KMS-11 (cell line): ENCODE results near the gene HHLA2.

Experiments
- H2AFZ ChIP-seq: fragments of 200-600 bp; sonication (generic); 2 replicates; pipeline ENCODE4 v1.6.1; 2016; ENCODE audit warnings: antibody characterized with exemption, mixed run types, low read depth
- H3K27ac ChIP-seq: fragments of 200-600 bp; sonication (generic); 2 replicates; pipeline ENCODE4 v1.6.1; 2016; ENCODE audit warnings: mild to moderate bottlenecking, mixed run types
- H3K27me3 ChIP-seq: fragments of 200-600 bp; sonication (generic); 2 replicates; pipeline ENCODE4 v1.6.1; 2017; ENCODE audit warnings: mild to moderate bottlenecking, low read depth, mixed run types, moderate library complexity; ENCODE audit not compliant: insufficient read depth
- H3K36me3 ChIP-seq: fragments of 200-600 bp; sonication (generic); 2 replicates; pipeline ENCODE4 v1.6.1; 2017; ENCODE audit warnings: mild to moderate bottlenecking, mixed run types; ENCODE audit not compliant: insufficient read depth
- H3K4me1 ChIP-seq: fragments of 200-600 bp; sonication (generic); 2 replicates; pipeline ENCODE4 v1.6.1; 2016; ENCODE audit warnings: mild to moderate bottlenecking, low read depth, mixed run types; ENCODE audit not compliant: poor library complexity, severe bottlenecking
- H3K4me2 ChIP-seq: fragments of 200-600 bp; sonication (generic); 2 replicates; pipeline ENCODE4 v1.7.0; 2016; ENCODE audit warnings: mild to moderate bottlenecking, mixed run types
- H3K4me3 ChIP-seq: fragments of 200-600 bp; sonication (generic); IDR thresholded peaks from 2 replicates; pipeline ENCODE4 v1.6.1; 2017; ENCODE audit warnings: low read depth, low read length, mixed read lengths; ENCODE audit not compliant: insufficient read depth
- H3K79me2 ChIP-seq: fragments of 200-600 bp; sonication (generic); 2 replicates; pipeline ENCODE4 v1.6.1; 2016; ENCODE audit warnings: low read depth, mixed run types; ENCODE audit not compliant: insufficient read depth
- H3K9ac ChIP-seq: fragments of 200-600 bp; sonication (generic); 2 replicates; pipeline ENCODE4 v1.6.1; 2016; ENCODE audit warnings: mild to moderate bottlenecking, mixed run types
- H4K20me1 ChIP-seq: fragments of 200-600 bp; sonication (generic); 2 replicates; pipeline ENCODE4 v1.6.1; 2016; ENCODE audit warnings: mild to moderate bottlenecking, mixed run types; ENCODE audit not compliant: insufficient read depth
- CTCF ChIP-seq: fragments of 200-600 bp; sonication (generic); conservative IDR thresholded peaks from 2 replicates; pipeline ENCODE4 v1.6.1; 2017; ENCODE audit warnings: low read depth, mild to moderate bottlenecking, antibody characterized with exemption, low read length, moderate library complexity, mixed read lengths

The HHLA2 gene

DNA sequence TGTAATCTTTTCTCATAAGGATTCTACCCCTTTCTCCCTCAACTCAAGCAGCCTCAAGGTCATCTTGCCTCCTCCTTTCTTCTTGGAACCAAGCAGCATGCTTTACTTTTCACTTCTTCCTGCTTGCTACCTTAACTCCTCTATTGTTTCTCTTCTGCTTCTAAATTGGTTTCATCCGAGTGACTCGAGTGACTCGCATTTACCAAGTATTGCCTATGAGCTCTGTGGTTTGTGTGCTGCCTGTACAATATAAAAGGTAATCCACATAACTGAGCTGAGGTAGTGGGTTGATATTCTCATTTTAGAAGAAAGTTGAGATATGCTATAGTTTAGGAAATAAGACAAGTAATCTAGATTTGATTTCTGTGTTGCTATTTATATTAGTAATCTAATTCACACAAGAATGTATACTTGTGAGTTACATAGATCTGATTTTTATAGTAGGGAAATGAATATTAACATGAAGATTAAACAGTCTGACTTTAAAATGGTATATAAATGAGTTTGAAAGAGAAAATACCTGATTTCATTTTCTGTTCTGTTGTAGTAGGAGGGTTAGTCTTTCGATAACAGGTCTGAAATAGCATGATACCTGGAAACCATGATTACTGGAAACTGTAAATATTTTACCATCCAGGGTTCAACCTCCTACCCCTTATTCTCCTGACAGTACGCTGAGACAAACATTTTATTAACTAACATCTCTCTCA lies 5.5 kb downstream of the HHLA2 start:
- Histone ChIP-seq H3K4me3 (no peak overlapping the region), H3K4me2 (no peak overlapping the region), H3K27me3 (no peaks in the 10 kb centered on the region), H3K27ac (no peak overlapping the region), H3K79me2 (no peaks in the 10 kb centered on the region), H3K36me3 (no peaks in the 10 kb centered on the region), H4K20me1 (no peaks in the 10 kb centered on the region), H3K9ac (no peak overlapping the region), H3K4me1 (no peaks in the 10 kb centered on the region), H2AFZ (no peak overlapping the region)
- TF ChIP-seq CTCF: no peak

DNA sequence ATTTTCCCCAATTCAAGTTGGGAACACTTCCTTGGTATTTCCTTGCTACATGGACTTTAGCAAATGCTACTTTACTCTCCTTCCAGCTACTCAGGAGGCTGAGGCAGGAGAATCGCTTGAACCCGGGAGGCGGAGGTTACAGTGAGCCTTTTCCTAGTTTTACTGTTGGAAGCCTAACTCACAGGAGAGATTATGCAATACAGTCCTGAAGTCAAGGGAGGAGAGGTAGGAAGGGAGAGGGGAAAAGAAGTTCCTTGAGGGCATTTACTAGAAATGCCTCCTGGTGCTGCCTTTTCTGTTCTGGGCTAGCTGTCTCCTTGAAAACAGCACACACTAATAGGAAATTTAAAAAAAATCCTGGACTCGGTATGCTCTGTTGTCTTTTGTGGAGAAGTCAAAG lies 6.2 kb downstream of the HHLA2 start:
- Histone ChIP-seq H3K27ac (no peak overlapping the region), H3K27me3 (no peaks in the 10 kb centered on the region), H2AFZ (no peak overlapping the region), H3K4me1 (no peaks in the 10 kb centered on the region), H3K9ac (no peak overlapping the region), H4K20me1 (no peaks in the 10 kb centered on the region), H3K4me2 (no peak overlapping the region), H3K36me3 (no peaks in the 10 kb centered on the region), H3K79me2 (no peaks in the 10 kb centered on the region), H3K4me3 (no peak overlapping the region)
- TF ChIP-seq CTCF: no peak

GRCh38 chr3:108305484-108306172 lies 9.3 kb downstream of the HHLA2 start:
- no peak overlapping the region for H3K4me3 ChIP-seq
- H2AFZ ChIP-seq: no peak overlapping the region
- TF ChIP-seq CTCF: no peak
- no peaks in the 10 kb centered on the region for H3K36me3 ChIP-seq
- no peaks in the 10 kb centered on the region for H4K20me1 ChIP-seq
- H3K27ac ChIP-seq: no peak overlapping the region
- no peak overlapping the region for H3K4me2 ChIP-seq
- H3K27me3 ChIP-seq: no peaks in the 10 kb centered on the region
- no peak overlapping the region for H3K9ac ChIP-seq
- H3K4me1 ChIP-seq: no peaks in the 10 kb centered on the region
- H3K79me2 ChIP-seq: no peaks in the 10 kb centered on the region

DNA sequence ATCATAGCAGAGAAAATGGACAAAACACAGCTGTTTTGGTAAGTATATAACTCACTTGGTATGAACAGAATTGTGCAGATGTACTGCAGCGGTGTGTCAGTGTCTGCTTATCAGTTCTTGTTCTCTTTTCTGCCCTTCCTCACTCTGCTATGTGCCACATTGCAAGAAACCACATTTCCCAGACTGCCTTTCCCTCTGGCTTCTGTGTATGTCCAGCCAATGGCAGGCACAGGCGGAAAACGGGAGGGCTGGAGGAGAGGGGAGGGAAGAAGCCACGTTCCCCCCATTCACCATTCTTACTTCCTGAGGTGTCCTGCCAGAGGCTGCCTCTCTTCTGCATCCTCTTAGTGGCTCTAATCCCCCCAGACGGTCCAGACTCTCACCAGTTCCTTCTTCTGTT lies 15.4 kb downstream of the HHLA2 start:
- Histone ChIP-seq H3K36me3 (no peaks in the 10 kb centered on the region), H4K20me1 (no peaks in the 10 kb centered on the region), H3K4me1 (no peaks in the 10 kb centered on the region), H3K4me2 (no peak overlapping the region), H3K4me3 (no peak overlapping the region), H3K79me2 (no peaks in the 10 kb centered on the region), H3K27me3 (no peaks in the 10 kb centered on the region), H2AFZ (no peak overlapping the region), H3K27ac (no peak overlapping the region), H3K9ac (no peak overlapping the region)
- no peak for TF ChIP-seq CTCF
